HCEC 1CT (cell line): ENCODE data around the gene ERN1.

Source experiments
- DNase-seq: peaks from one replicate; pipeline ENCODE4 v3.0.0-alpha.2; 2017

Gene ERN1

GRCh38 chr17:64107500-64108236 lies 22.3 kb downstream of the ERN1 start:
- DNase-seq, result no peak

- DNase-seq, result no peak
These were observed 23.0 kb downstream of the ERN1 start for GRCh38 chr17:64106918-64107317.

DNA sequence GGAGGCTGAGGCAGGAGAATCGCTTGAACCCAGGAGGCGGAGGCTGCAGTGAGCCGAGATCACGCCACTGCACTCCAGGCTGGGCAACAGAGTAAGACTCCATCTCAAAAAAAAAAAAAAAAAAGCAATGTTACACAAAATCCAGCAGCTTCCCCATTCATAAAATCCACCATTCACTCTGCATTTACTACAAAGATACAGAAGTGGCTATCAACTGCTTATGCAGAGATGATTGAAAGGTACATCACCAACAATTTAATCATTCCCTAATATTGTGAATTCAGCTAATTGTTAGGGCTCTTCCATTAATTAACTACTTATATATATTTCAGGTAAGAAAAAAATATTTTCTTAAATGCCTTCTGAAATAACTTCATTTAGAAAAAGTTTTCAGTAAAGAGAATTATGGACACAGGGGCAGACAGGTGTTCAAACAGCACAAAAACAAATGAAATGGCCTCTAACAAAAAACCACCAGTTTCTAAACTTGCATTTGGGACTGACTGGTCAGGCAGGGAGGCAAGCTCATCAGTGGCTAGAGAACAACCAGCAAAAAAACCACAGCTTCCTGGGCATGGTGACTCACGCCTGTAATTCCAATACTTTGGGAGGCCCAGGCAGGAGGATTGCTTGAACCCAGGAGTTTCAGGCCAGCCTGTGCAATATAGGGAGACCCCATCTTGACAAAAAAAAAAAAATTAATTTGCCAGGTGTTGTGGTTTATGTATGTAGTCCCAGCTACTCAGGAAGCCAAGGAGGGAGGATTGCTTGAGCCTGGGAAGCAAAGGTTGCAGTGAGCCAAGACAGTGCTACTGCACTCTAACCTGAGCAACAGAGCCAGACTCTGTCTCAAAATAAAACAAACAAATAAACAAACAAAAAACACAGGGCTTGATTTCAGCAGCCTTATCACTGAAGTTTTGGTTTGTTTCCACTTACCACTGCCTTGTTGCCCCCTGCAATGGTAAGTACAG lies 26.3 kb downstream of the ERN1 start:
- DNase-seq, result peak; percentile 69

DNA sequence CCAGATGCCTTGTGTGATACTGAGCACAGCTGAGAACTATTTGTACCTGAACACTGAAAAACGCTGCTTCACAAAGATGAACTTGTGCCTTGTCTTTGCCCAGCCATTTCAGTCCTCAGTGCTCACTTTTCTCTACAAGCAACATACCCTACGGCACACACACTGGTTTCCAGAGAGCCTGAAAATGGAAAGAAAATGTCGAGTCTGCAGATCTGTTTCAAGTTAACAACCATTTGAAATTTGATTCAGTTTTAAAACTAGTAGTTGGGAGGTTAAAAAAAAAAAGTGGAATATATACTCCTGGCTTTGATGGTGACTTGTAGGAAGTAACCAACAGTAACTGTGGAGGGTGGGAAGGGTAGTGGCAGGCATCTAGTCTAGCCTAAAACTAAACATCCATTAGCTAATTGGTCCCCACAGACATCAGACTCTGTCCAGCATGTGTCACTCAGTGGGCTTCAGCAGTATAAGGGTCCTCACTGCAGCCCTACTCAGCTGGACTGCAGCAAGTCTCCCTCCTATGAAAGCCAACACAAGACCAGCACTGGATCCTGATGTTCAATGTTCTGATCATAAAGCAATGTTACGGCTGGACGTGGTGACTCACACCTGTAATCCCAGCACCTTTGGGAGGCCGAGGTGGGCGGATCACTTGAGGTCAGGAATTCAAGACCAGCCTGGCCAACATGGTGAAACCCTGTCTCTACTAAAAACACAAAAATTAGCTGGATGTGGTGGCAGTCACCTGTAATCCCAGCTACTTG lies 27.1 kb downstream of the ERN1 start:
- DNase-seq, result no peak

- DNase-seq, result no peak
These were observed 30.4 kb downstream of the ERN1 start for GRCh38 chr17:64099543-64099942.

DNA sequence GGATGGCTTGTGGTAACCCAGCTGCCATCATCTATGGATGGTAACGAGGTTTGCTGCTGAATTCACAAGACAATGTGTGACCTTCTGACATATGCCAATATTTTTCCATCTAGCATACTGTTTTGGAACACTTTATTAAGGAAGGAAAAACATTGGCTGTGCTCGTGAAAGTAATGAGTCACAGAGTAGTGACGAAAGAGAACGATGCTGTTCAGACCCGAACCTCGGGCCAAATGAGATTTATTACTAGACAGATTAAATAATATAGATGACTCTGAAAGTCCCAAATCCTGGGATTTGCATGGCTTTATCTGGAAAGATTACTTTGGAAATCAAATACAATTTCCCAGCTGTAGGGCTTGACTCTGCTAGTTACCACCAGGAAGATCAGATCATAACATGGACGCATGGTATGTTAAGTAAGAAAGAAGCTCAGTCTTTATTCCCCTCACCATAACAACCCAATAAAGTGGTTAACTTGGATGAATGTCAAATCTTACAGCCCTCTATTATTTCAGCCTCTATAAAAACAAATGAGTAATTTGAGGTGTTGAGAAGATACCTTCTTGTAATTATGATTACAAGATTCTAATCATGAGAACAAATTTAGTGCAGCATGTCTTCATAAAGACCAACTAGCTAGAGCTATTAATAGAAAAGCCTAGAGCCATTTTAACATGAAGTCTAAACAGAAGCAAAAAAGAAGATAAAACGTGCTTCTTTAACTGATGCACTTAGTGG lies 32.6 kb downstream of the ERN1 start:
- peak; percentile 54 for DNase-seq

GRCh38 chr17:64096037-64096436 lies 33.9 kb downstream of the ERN1 start:
- DNase-seq, result no peak

DNA sequence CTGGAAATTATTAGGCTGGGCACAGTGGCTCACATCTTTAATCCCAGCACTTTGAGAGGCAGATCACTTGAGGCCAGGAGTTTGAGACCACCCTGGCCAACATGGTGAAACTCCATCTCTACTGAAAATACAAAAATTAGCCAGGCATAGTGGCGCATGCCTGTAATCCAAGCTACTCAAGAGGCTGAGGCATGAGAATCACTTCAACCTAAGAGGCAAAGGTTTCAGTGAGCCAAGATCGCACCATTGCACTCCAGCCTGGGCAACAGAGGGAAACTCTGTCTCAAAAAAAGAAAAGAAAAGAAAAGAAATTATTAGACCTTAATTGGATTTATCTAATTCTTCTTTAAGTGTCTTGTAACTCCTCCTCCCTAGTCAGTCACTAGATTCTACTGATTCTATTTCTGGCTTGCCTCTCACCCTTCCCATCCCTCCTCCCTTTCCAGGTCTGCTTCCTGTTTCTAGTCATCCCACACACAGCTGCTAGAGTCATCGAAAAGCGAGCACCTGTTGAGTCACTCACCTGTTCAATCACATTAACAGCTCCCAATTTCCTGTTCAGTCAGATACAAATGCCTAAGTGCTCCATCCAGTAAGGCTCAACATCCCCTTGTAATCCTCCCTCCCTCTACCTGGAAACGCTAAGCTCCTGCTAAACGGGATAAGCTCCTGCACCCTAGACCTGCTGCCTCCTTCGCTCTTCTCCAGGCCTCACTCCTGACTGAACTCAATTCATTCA lies 34.6 kb downstream of the ERN1 start:
- DNase-seq, result no peak

DNA sequence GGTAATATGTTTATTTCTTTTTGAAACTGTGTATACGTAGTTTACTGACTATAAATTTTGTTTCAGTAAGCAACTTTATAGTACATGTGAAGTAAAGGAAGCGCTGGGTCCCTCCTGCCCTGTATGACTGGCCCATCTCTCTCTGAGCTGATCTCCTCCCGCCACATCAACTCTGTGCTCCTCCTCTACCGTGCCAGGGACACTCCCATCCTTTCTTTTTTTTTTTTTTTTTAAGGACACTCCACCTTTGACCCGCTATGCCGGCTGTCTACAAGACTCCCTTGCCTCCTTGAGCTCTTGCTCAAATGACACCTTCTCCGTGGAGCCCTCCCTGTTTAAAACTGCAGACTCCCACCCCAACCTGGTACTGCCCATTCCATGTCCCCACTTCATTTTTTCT lies 35.5 kb downstream of the ERN1 start:
- no peak for DNase-seq

GRCh38 chr17:64092952-64093451 lies 36.9 kb downstream of the ERN1 start:
- no peak for DNase-seq

DNA sequence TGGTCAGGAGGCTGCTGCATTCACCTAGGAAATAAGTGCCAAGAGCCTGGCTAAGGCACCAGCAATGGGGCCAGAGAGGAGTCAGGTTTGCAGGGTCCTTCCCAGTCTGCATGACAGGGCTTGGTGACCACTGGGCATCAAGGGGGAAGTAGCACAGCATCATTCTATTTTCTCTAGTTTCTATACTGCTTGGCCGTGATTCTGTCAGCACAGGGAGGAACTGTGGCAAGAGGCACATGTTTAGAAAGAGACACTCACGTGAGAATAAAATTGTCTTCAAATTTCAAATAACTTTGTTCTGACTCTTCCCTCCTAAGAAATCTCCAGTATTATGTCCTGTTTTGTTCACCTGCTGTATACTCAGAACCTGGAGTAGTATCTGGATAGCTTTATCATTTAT lies 37.8 kb downstream of the ERN1 start:
- no peak for DNase-seq

DNA sequence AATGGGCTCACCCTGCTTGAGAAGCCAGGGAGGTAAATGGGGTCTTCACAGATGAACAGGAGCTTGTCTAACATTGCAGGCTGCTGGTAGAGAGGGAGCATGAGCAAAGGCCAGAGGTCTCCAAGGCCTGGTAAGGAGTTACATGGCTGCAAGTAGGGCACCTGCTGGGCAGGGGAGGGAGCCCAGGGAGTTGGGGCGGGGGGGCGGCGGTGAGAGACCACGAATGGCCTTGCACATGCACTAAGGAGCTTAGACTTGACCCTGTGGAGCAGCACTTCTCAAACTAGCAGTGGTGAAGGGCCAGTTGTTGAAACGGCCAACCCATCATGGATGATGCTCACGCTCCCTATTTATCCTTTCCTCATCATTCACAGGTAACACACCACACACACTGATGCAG lies 38.4 kb downstream of the ERN1 start:
- DNase-seq, result no peak

GRCh38 chr17:64091116-64091515 lies 38.8 kb downstream of the ERN1 start:
- peak; percentile 45 for DNase-seq

GRCh38 chr17:64090144-64090543 lies 39.8 kb downstream of the ERN1 start:
- no peak for DNase-seq

- DNase-seq, result no peak
These were observed 42.5 kb downstream of the ERN1 start for GRCh38 chr17:64087252-64088005.

DNA sequence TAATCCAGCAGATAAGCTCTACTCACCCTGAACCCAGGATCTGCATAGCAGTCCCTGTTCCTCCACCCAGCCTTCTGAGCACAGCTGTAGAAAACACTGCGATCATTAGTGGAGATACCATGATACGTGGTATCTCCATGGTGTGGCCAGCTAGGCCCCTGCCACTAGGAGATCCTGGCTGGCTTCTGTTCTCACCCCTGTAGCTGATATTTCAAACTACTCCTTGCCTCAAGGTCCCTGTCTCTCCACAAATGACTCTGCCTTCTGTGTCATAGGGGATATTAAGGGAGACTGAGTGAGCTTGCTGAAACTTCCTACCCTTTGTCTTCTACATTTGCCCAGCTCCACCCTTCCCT lies 44.3 kb downstream of the ERN1 start:
- DNase-seq, result no peak

DNA sequence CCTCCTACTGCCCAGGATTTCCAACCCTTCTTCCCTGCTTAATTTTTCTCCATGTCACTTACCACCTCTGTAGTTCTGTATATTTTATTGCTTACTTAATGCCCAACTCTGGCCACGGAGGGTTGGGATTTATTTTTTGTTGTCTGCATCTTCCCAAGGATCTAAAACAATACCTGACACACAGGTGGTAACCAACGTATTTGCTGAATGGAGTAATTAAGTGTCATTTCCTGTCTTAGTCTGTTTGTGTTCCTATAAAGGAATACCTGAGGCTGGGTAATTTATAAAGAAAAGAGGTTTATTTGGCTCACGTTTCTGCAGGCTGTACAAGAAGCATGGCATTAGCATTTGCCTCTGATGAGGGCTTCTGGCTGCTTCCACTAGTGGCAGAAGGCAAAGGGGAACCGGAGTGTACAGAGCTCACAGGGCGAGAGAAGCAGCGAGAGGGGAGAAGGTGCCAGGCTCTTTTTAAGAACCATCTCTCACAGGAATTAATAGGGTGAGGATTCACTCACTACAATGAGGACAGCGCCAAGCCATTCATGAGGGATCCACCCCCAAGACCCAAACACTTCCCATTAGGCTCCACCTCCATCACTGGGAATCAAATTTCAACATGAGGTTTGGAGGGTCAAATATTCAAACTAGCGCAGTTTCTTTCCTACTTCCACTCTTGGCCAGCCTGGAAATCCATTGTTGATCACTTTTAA lies 44.8 kb downstream of the ERN1 start:
- no peak for DNase-seq

GRCh38 chr17:64084086-64084939 lies 45.6 kb downstream of the ERN1 start:
- DNase-seq, result no peak

GRCh38 chr17:64083563-64084085 lies 46.3 kb downstream of the ERN1 start:
- DNase-seq, result no peak
